Measurements from ENCODE around the gene ARHGAP1.

DNA sequence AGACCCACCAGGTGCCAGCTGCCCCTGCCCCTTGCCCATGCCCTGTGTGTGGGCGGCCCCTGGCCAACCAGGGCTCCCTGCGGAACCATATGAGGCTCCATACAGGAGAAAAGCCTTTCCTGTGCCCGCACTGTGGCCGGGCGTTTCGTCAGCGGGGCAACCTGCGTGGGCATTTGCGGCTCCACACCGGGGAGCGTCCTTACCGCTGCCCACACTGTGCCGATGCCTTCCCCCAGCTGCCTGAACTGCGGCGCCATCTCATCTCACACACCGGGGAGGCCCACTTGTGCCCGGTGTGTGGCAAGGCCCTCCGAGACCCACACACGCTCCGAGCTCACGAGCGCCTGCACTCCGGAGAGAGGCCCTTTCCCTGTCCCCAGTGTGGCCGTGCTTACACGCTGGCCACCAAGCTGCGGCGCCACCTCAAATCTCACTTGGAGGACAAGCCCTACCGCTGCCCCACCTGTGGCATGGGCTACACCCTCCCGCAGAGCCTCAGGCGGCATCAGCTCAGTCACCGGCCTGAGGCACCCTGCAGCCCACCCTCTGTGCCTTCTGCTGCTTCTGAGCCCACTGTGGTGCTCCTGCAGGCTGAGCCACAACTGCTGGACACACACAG is 4.8 kb upstream of the ARHGAP1 start:
- TF ChIP-seq CTCF (conservative IDR thresholded peaks at IDR 0.05) = no peak
- TF ChIP-seq EZH2 (IDR thresholded peaks at IDR 0.05; ENCODE audit: low read depth) = no peak
